ENCODE measurements around the gene FHOD1.

Gene FHOD1

GRCh38 chr16:67263201-67263600 is 15.9 kb upstream of the FHOD1 start:
- TF ChIP-seq TAF1 (IDR thresholded peaks at IDR 0.05; ENCODE audit: borderline replicate concordance, insufficient read depth, low read length) (no peak), FOXP2 (optimal IDR thresholded peaks at IDR 0.05; ENCODE audit: borderline replicate concordance, extremely low read depth, extremely low read length, insufficient read depth) (no peak), REST (IDR thresholded peaks at IDR 0.05; ENCODE audit: insufficient read depth in 1 of 2, low read depth in 2 of 2, low read length in 2 of 2) (no peak), POLR2AphosphoS5 (IDR thresholded peaks at IDR 0.05; ENCODE audit: low read depth, low read length) (no peak), SIN3A (IDR thresholded peaks at IDR 0.05; ENCODE audit: borderline replicate concordance, insufficient read depth, low read length) (no peak)

- TF ChIP-seq POLR2AphosphoS5 (IDR thresholded peaks at IDR 0.05; ENCODE audit: low read depth, low read length), result no peak
- TF ChIP-seq TAF1 (IDR thresholded peaks at IDR 0.05; ENCODE audit: borderline replicate concordance, insufficient read depth, low read length), result no peak
- no peak for TF ChIP-seq REST (IDR thresholded peaks at IDR 0.05; ENCODE audit: insufficient read depth in 1 of 2, low read depth in 2 of 2, low read length in 2 of 2)
- no peak for TF ChIP-seq FOXP2 (optimal IDR thresholded peaks at IDR 0.05; ENCODE audit: borderline replicate concordance, extremely low read depth, extremely low read length, insufficient read depth)
- TF ChIP-seq SIN3A (IDR thresholded peaks at IDR 0.05; ENCODE audit: borderline replicate concordance, insufficient read depth, low read length), result no peak
Observed at GRCh38 chr16:67260426-67261063, 13.3 kb upstream of the FHOD1 start.

GRCh38 chr16:67259705-67260104 is 12.4 kb upstream of the FHOD1 start:
- TF ChIP-seq REST (IDR thresholded peaks at IDR 0.05; ENCODE audit: insufficient read depth in 1 of 2, low read depth in 2 of 2, low read length in 2 of 2), result no peak
- TF ChIP-seq FOXP2 (optimal IDR thresholded peaks at IDR 0.05; ENCODE audit: borderline replicate concordance, extremely low read depth, extremely low read length, insufficient read depth), result no peak
- TF ChIP-seq SIN3A (IDR thresholded peaks at IDR 0.05; ENCODE audit: borderline replicate concordance, insufficient read depth, low read length), result no peak
- TF ChIP-seq TAF1 (IDR thresholded peaks at IDR 0.05; ENCODE audit: borderline replicate concordance, insufficient read depth, low read length), result no peak
- TF ChIP-seq POLR2AphosphoS5 (IDR thresholded peaks at IDR 0.05; ENCODE audit: low read depth, low read length), result no peak

GRCh38 chr16:67258161-67258835 is 11.0 kb upstream of the FHOD1 start:
- TF ChIP-seq TAF1 (IDR thresholded peaks at IDR 0.05; ENCODE audit: borderline replicate concordance, insufficient read depth, low read length), result no peak
- TF ChIP-seq SIN3A (IDR thresholded peaks at IDR 0.05; ENCODE audit: borderline replicate concordance, insufficient read depth, low read length), result no peak
- no peak for TF ChIP-seq REST (IDR thresholded peaks at IDR 0.05; ENCODE audit: insufficient read depth in 1 of 2, low read depth in 2 of 2, low read length in 2 of 2)
- no peak for TF ChIP-seq FOXP2 (optimal IDR thresholded peaks at IDR 0.05; ENCODE audit: borderline replicate concordance, extremely low read depth, extremely low read length, insufficient read depth)
- TF ChIP-seq POLR2AphosphoS5 (IDR thresholded peaks at IDR 0.05; ENCODE audit: low read depth, low read length), result no peak

Data from PFSK-1 (cell line).